Inflammatory macrophage treated with lipopolysaccharide for 1 hour (primary cell): ENCODE data around the gene DLG2.
"Not testable (repeated sequence)": the region's sequence is repeated elsewhere in the genome, so short reads cannot be mapped to it uniquely, and the experiment has no call there.

Source experiments
- DNase-seq, 2 donors: peaks; one replicate each; pipeline ENCODE4 v3.0.0-alpha.2; 2020 to 2022

The DLG2 gene

GRCh38 chr11:85184721-85185120, 442.4 kb downstream of the DLG2 start:
- no peak for DNase-seq

- DNase-seq = no peak
These were observed 444.4 kb downstream of the DLG2 start for GRCh38 chr11:85182441-85183387.

GRCh38 chr11:85180528-85180927, 446.6 kb downstream of the DLG2 start:
- no peak for DNase-seq

GRCh38 chr11:85171648-85172257, 455.4 kb downstream of the DLG2 start:
- DNase-seq = no peak

GRCh38 chr11:85170184-85170583, 457.0 kb downstream of the DLG2 start:
- no peak for DNase-seq

- no peak for DNase-seq
These were observed 459.7 kb downstream of the DLG2 start for GRCh38 chr11:85167471-85167870.

- DNase-seq = no peak
These were observed 460.1 kb downstream of the DLG2 start for GRCh38 chr11:85167038-85167437.

GRCh38 chr11:85165819-85166218, 461.3 kb downstream of the DLG2 start:
- DNase-seq = no peak

- DNase-seq = no peak
These were observed 462.4 kb downstream of the DLG2 start for GRCh38 chr11:85164743-85165142.

- no peak for DNase-seq
These were observed 472.9 kb downstream of the DLG2 start for GRCh38 chr11:85154294-85154693.

GRCh38 chr11:85137597-85137996, 489.5 kb downstream of the DLG2 start:
- no peak for DNase-seq

- no peak for DNase-seq
These were observed 493.5 kb downstream of the DLG2 start for GRCh38 chr11:85133636-85134035.

- no peak for DNase-seq
These were observed 494.1 kb downstream of the DLG2 start for GRCh38 chr11:85132851-85133585.

- no peak for DNase-seq
These were observed 499.8 kb downstream of the DLG2 start for GRCh38 chr11:85127349-85127748.

- DNase-seq = no peak
These were observed 503.4 kb downstream of the DLG2 start for GRCh38 chr11:85123752-85124231.

- no peak for DNase-seq
These were observed 509.0 kb downstream of the DLG2 start for GRCh38 chr11:85118151-85118550.

GRCh38 chr11:85115798-85116197, 511.3 kb downstream of the DLG2 start:
- DNase-seq = no peak

- DNase-seq = no peak
These were observed 512.4 kb downstream of the DLG2 start for GRCh38 chr11:85114786-85115185.

- DNase-seq = not testable (repeated sequence)
These were observed 516.9 kb downstream of the DLG2 start for GRCh38 chr11:85110246-85110645.

- no peak for DNase-seq
These were observed 518.0 kb downstream of the DLG2 start for GRCh38 chr11:85109141-85109540.

GRCh38 chr11:85105868-85106267, 521.3 kb downstream of the DLG2 start:
- DNase-seq = no peak

GRCh38 chr11:85099522-85099921, 527.6 kb downstream of the DLG2 start:
- DNase-seq = no peak

GRCh38 chr11:85098996-85099395, 528.1 kb downstream of the DLG2 start:
- DNase-seq = no peak
